OCI-LY7 (cell line): ENCODE data around the gene KCNQ1OT1. TPM values are rescaled to one million over a fixed set of nuclear protein-coding genes. Genes with fewer than 3 reads are reported as not detected.

Experiments
- BruUV-seq: library from RNA; stranded (reverse); fragments of 400-500 nt; replicated peaks from 2 replicates; lab custom pipeline; 2021; lab: Mats Ljungman, UMichigan
- CTCF ChIA-PET: fragments of 300-600 bp; sonication (Branson Sonifier 250); formaldehyde crosslinking; loops from one replicate; lab custom pipeline; 2022; ENCODE audit warnings: antibody characterized with exemption; ENCODE audit not compliant: unreplicated experiment; lab: Charles Lee
- POLR2A ChIA-PET: fragments of 300-600 bp; sonication (Branson Sonifier 250); formaldehyde crosslinking; loops from one replicate; lab custom pipeline; 2022; ENCODE audit warnings: antibody characterized with exemption; lab: Charles Lee
- DNase-seq: peaks from one replicate; pipeline ENCODE4 v3.0.0-alpha.2; 2015; ENCODE audit warnings: low spot score
- H2AFZ ChIP-seq: fragments of 200-600 bp; sonication (generic), shearing (Covaris generic); 2 replicates; pipeline ENCODE4 v1.6.1; 2014; ENCODE audit warnings: mild to moderate bottlenecking, antibody characterized with exemption, low read length, moderate library complexity
- H3K27ac ChIP-seq: fragments of 200-600 bp; sonication (generic); 2 replicates; pipeline ENCODE4 v1.5.1; 2014; ENCODE audit warnings: mixed run types, low read depth, mild to moderate bottlenecking, moderate library complexity, low read length, inconsistent platforms; ENCODE audit not compliant: poor library complexity, severe bottlenecking
- H3K36me3 ChIP-seq: fragments of 200-600 bp; sonication (generic); 2 replicates; pipeline ENCODE4 v1.6.1; 2014; ENCODE audit warnings: mild to moderate bottlenecking, antibody characterized with exemption, low read length, moderate library complexity, mixed read lengths; ENCODE audit not compliant: insufficient read depth
- H3K4me1 ChIP-seq: fragments of 200-600 bp; sonication (generic); 2 replicates; pipeline ENCODE4 v1.5.1; 2014; ENCODE audit warnings: mild to moderate bottlenecking, low read length; ENCODE audit not compliant: insufficient read depth, poor library complexity, severe bottlenecking
- H3K4me2 ChIP-seq: fragments of 200-600 bp; sonication (generic); 2 replicates; pipeline ENCODE4 v1.6.1; 2014; ENCODE audit warnings: mild to moderate bottlenecking, low read length
- H3K4me3 ChIP-seq: fragments of 200-600 bp; sonication (generic); 2 replicates; pipeline ENCODE4 v1.5.1; 2014; ENCODE audit warnings: mild to moderate bottlenecking, low read depth, low read length; ENCODE audit not compliant: poor library complexity, severe bottlenecking
- H3K79me2 ChIP-seq: fragments of 200-600 bp; sonication (generic); 2 replicates; pipeline ENCODE4 v1.6.1; 2016; ENCODE audit warnings: low read depth, mild to moderate bottlenecking, low read length, moderate library complexity, mixed read lengths; ENCODE audit not compliant: insufficient read depth
- H3K9me2 ChIP-seq: fragments of 200-600 bp; sonication (generic); 2 replicates; pipeline ENCODE4 v1.6.1; 2016; ENCODE audit warnings: mild to moderate bottlenecking, low read length, mixed read lengths; ENCODE audit not compliant: insufficient read depth
- H3K9me3 ChIP-seq: fragments of 200-600 bp; sonication (generic); 2 replicates; pipeline ENCODE4 v1.6.1; 2014; ENCODE audit warnings: mild to moderate bottlenecking, mixed run types, low read length, mixed read lengths
- H4K20me1 ChIP-seq: fragments of 200-600 bp; sonication (generic); 2 replicates; pipeline ENCODE4 v1.6.1; 2014; ENCODE audit warnings: mild to moderate bottlenecking, antibody characterized with exemption, low read length, moderate library complexity, mixed read lengths; ENCODE audit not compliant: insufficient read depth
- CTCF ChIP-seq: fragments of 200-600 bp; sonication (generic); conservative IDR thresholded peaks from 2 replicates; pipeline ENCODE4 v1.5.1; 2014; ENCODE audit warnings: mild to moderate bottlenecking, antibody characterized with exemption, low read length, moderate library complexity, mixed read lengths
- EZH2phosphoT487 ChIP-seq: fragments of 200-600 bp; sonication (generic); IDR thresholded peaks from 2 replicates; pipeline ENCODE4 v1.6.1; 2018; ENCODE audit warnings: low read depth, borderline replicate concordance, mild to moderate bottlenecking, mixed run types, antibody characterized with exemption, low read length, moderate library complexity, mixed read lengths
- intact Hi-C: fragments of 100-400 bp; cut with micrococcal nuclease; formaldehyde crosslinking; loops from one replicate; pipeline ENCODE4 v1.10.0; 2022; ENCODE audit not compliant: unreplicated experiment
- total RNA-seq, 2 experiments: library from RNA; depleted of rRNA in 1 of 2; stranded (reverse); fragments of >200 nt in 1 of 2; shearing (Covaris generic) in 1 of 2; gene quantifications; 2 replicates each; pipeline ENCODE4 v1.2.3, GENCODE V29; 2014 to 2022

Gene KCNQ1OT1
- total RNA-seq, 2 experiments from 2014 or later = 2.9 to 3.4 TPM

- intact Hi-C loops = no loop called here
- no peaks in the 10 kb centered on the region for H3K4me1 ChIP-seq
- DNase-seq = no peak
- BruUV-seq = no TSS peak
- H3K4me3 ChIP-seq = no peak overlapping the region
- no peaks in the 10 kb centered on the region for H3K9me3 ChIP-seq
- no peaks in the 10 kb centered on the region for H3K36me3 ChIP-seq
- H4K20me1 ChIP-seq = no peaks in the 10 kb centered on the region
- TF ChIP-seq EZH2phosphoT487 (no peak), CTCF (no peak)
- H3K4me2 ChIP-seq = no peak overlapping the region
- POLR2A ChIA-PET = no interaction called here
- H2AFZ ChIP-seq = no peak overlapping the region
- CTCF ChIA-PET = no interaction called here
- H3K27ac ChIP-seq = no peak overlapping the region
- no peaks in the 10 kb centered on the region for H3K9me2 ChIP-seq
- no peaks in the 10 kb centered on the region for H3K79me2 ChIP-seq
These were observed 40.6 kb upstream of the KCNQ1OT1 start for GRCh38 chr11:2740275-2740940.

- no peaks in the 10 kb centered on the region for H3K79me2 ChIP-seq
- no peak overlapping the region for H3K27ac ChIP-seq
- no peaks in the 10 kb centered on the region for H4K20me1 ChIP-seq
- H2AFZ ChIP-seq = no peak overlapping the region
- CTCF ChIA-PET = no interaction called here
- no peak overlapping the region for H3K4me3 ChIP-seq
- POLR2A ChIA-PET = no interaction called here
- TF ChIP-seq EZH2phosphoT487 (no peak), CTCF (no peak)
- intact Hi-C loops = no loop called here
- H3K4me1 ChIP-seq = no peaks in the 10 kb centered on the region
- no peaks in the 10 kb centered on the region for H3K9me2 ChIP-seq
- no peaks in the 10 kb centered on the region for H3K9me3 ChIP-seq
- H3K36me3 ChIP-seq = no peaks in the 10 kb centered on the region
- H3K4me2 ChIP-seq = no peak overlapping the region
- BruUV-seq = no TSS peak
- DNase-seq = no peak
These were observed 39.9 kb upstream of the KCNQ1OT1 start for GRCh38 chr11:2739531-2740274.
